GM08714 (cell line): ENCODE results near the gene OSBPL2.

Experiments used
- H3K4me3 ChIP-seq: fragments of 200-500 bp; sonication (Bioruptor generic); 2 replicates; pipeline ENCODE4 v1.5.1; 2014; ENCODE audit warnings: mild to moderate bottlenecking, low read length, inconsistent platforms
- ZNF274 ChIP-seq: IDR thresholded peaks from 2 replicates; pipeline ENCODE4 v1.6.1; 2012; ENCODE audit warnings: mild to moderate bottlenecking, low read depth, low read length

Gene OSBPL2

GRCh38 chr20:62292108-62292507 is 53.8 kb downstream of the OSBPL2 start:
- H3K4me3 ChIP-seq, result no peak overlapping the region
- TF ChIP-seq ZNF274, result no peak

GRCh38 chr20:62293111-62293784 is 54.9 kb downstream of the OSBPL2 start:
- no peak overlapping the region for H3K4me3 ChIP-seq
- TF ChIP-seq ZNF274, result no peak

- no peak for TF ChIP-seq ZNF274
- no peak overlapping the region for H3K4me3 ChIP-seq
These were observed 55.6 kb downstream of the OSBPL2 start for GRCh38 chr20:62293946-62294345.

GRCh38 chr20:62294516-62294915 is 56.2 kb downstream of the OSBPL2 start:
- H3K4me3 ChIP-seq, result no peak overlapping the region
- TF ChIP-seq ZNF274, result no peak

- no peak overlapping the region for H3K4me3 ChIP-seq
- TF ChIP-seq ZNF274, result no peak
These were observed 58.6 kb downstream of the OSBPL2 start for GRCh38 chr20:62296724-62297448.

- no peak overlapping the region for H3K4me3 ChIP-seq
- TF ChIP-seq ZNF274, result no peak
These were observed 59.3 kb downstream of the OSBPL2 start for GRCh38 chr20:62297449-62298227.

GRCh38 chr20:62298577-62299249 is 60.4 kb downstream of the OSBPL2 start:
- no peak for TF ChIP-seq ZNF274
- H3K4me3 ChIP-seq, result no peak overlapping the region

- TF ChIP-seq ZNF274, result no peak
- no peak overlapping the region for H3K4me3 ChIP-seq
These were observed 61.4 kb downstream of the OSBPL2 start for GRCh38 chr20:62299666-62300236.

- H3K4me3 ChIP-seq, result no peak overlapping the region
- TF ChIP-seq ZNF274, result no peak
These were observed 62.0 kb downstream of the OSBPL2 start for GRCh38 chr20:62300319-62300718.

GRCh38 chr20:62301111-62301668 is 62.9 kb downstream of the OSBPL2 start:
- no peak overlapping the region for H3K4me3 ChIP-seq
- TF ChIP-seq ZNF274, result no peak

- peak overlapping the region; percentile 78 for H3K4me3 ChIP-seq
- TF ChIP-seq ZNF274, result no peak
These were observed 63.5 kb downstream of the OSBPL2 start for GRCh38 chr20:62301773-62302340.

- H3K4me3 ChIP-seq, result peak within 1 kb of the TSS; percentile 92
- no peak for TF ChIP-seq ZNF274
These were observed 64.2 kb downstream of the OSBPL2 start, which contains the start of gene ADRM1 for GRCh38 chr20:62302341-62303061. Gene ADRM1 (plus strand): TSS chr20:62302997. CDS start chr20:62303569, 572 bp downstream.

GRCh38 chr20:62303062-62303339 is 64.7 kb downstream of the OSBPL2 start:
- no peak for TF ChIP-seq ZNF274
- peak overlapping the region; percentile 92 for H3K4me3 ChIP-seq
